Mucosa of descending colon (tissue), 3 donors: ENCODE results near the gene WDR59. TPM values are rescaled to one million over a fixed set of nuclear protein-coding genes. Genes with fewer than 3 reads are reported as not detected.

Source experiments
- ATAC-seq: fragments of 200-7000 bp; cut with Tn5 transposase; one replicate; pipeline ENCODE4 v1.9.1; 2020; ENCODE audit warnings: mild to moderate bottlenecking, moderate library complexity
- DNase-seq, 3 donors: peaks; one replicate each; pipeline ENCODE4 v3.0.0-alpha.2; 2020
- H3K36me3 ChIP-seq: fragments of 200-600 bp; one replicate; pipeline ENCODE4 v1.8.0; 2021; ENCODE audit warnings: low read depth, mild to moderate bottlenecking
- H3K4me1 ChIP-seq: fragments of 200-600 bp; one replicate; pipeline ENCODE4 v1.8.0; 2021; ENCODE audit warnings: low read depth, mild to moderate bottlenecking
- H3K4me3 ChIP-seq: fragments of 200-600 bp; one replicate; pipeline ENCODE4 v1.8.0; 2021; ENCODE audit warnings: mild to moderate bottlenecking
- H3K9me3 ChIP-seq: fragments of 200-600 bp; one replicate; pipeline ENCODE4 v1.8.0; 2021; ENCODE audit warnings: mild to moderate bottlenecking
- intact Hi-C, 2 donors: fragments of 100-400 bp; cut with DNase I in 1 of 2; cut with micrococcal nuclease in 1 of 2; formaldehyde crosslinking; loops; one replicate each; pipeline versions ENCODE4 v1.11.0 to v1.11.1; 2022; cut with DNase I, micrococcal nuclease
- total RNA-seq, 3 donors: library from RNA; stranded (reverse); fragmentation: NEBNext Ultra II Directional in 2 of 3; extraction: Animal tissue kit (Norgen Biotek cat#: 25700) in 2 of 3; gene quantifications; one replicate each; pipeline versions ENCODE4 v1.2.1 to v1.2.4, GENCODE V29; 2021 to 2023
- TF ChIP-seq, protein P1 (sequence below): fragments of 200-600 bp; IDR thresholded peaks from one replicate; pipeline ENCODE4 v1.8.0; 2022; ENCODE audit warnings: antibody characterized with exemption, mild to moderate bottlenecking
- donor health status: DM: no; HTN: no; CAD: no; lungs with moderate emphysema.
- donor health status: DM: no; HTN: no; CAD: no.
- donor health status: DM: no; HTN: yes; CAD: no.

The WDR59 gene
- total RNA-seq, 3 donors from 2014 or later: 47.3 to 74.9 (median 70.1) TPM

DNA sequence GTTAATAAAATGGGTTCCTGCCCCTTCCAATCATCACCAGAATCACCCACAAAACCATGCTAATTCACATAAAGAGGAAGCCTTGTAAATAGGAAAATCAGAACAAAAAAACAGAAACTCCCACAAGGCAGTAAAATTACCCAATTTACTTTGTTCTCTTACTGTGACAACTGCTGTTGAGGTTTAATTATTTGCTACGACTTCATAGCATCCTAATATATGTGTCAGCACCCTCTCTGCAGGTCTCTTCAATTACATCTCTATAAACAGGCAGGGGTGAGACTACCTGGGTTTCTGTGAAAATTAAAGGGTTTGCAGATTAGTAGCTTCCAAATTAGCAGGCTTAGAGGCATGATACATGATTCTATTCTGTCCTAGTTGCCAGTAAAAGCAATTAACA, 2.7 kb downstream of the WDR59 start:
- no peak for ATAC-seq
- Histone ChIP-seq H3K4me3 (no peak overlapping the region), H3K36me3 (no peaks in the 10 kb centered on the region), H3K4me1 (peaks cover 7% of the 10 kb centered on the region), H3K9me3 (no peaks in the 10 kb centered on the region)
- TF ChIP-seq, protein P1, sequence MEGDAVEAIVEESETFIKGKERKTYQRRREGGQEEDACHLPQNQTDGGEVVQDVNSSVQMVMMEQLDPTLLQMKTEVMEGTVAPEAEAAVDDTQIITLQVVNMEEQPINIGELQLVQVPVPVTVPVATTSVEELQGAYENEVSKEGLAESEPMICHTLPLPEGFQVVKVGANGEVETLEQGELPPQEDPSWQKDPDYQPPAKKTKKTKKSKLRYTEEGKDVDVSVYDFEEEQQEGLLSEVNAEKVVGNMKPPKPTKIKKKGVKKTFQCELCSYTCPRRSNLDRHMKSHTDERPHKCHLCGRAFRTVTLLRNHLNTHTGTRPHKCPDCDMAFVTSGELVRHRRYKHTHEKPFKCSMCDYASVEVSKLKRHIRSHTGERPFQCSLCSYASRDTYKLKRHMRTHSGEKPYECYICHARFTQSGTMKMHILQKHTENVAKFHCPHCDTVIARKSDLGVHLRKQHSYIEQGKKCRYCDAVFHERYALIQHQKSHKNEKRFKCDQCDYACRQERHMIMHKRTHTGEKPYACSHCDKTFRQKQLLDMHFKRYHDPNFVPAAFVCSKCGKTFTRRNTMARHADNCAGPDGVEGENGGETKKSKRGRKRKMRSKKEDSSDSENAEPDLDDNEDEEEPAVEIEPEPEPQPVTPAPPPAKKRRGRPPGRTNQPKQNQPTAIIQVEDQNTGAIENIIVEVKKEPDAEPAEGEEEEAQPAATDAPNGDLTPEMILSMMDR: no peak
- DNase-seq: no peak
- intact Hi-C loops: no loop called here

DNA sequence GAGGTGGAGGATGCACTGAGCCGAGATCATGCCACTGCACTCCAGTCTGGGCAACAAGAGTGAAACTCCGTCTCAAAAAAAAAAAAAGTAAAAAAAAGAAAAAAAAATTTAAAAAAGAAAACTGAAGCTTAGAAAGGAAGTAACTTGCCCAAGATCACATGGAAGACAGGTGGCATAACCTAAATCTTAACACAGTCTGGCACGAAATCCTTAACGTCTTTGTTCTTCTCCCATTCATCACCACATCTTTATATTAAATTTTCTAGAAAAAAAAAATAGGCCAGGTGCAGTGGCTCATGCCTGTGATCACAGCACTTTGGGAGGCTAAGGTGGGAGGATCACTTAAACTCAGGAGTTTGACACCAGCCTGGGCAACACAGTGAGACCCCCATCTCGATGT, 9.3 kb downstream of the WDR59 start:
- Histone ChIP-seq H3K4me3 (no peak overlapping the region), H3K4me1 (no peaks in the 10 kb centered on the region), H3K36me3 (no peaks in the 10 kb centered on the region), H3K9me3 (no peaks in the 10 kb centered on the region)
- TF ChIP-seq, protein P1: no peak
- DNase-seq (no peak), ATAC-seq (no peak)
- intact Hi-C loops: no loop called here

DNA sequence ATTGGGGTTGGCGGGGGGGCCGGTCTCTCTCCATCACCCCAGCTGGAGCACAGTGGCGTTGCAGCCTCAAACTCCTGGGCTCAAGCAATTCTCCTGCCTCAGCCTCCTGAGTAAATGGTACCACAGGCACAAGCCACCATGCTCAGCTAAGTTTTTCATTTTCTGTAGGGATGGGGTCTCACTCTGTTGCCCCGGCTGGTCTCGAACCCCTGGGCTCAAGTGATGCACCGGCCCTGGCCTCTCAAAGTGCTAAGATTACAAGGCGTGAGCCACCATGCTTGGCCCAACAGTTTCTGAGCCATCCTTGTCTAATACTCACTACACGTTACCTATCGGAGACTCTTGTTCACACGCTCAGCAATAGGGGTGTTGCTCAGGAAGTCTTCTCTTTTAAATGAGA, 11.6 kb downstream of the WDR59 start:
- Histone ChIP-seq H3K9me3 (no peaks in the 10 kb centered on the region), H3K4me3 (no peak overlapping the region), H3K4me1 (no peaks in the 10 kb centered on the region), H3K36me3 (no peaks in the 10 kb centered on the region)
- TF ChIP-seq, protein P1: no peak
- no peak for DNase-seq
- no peak for ATAC-seq
- intact Hi-C loops: no loop called here

DNA sequence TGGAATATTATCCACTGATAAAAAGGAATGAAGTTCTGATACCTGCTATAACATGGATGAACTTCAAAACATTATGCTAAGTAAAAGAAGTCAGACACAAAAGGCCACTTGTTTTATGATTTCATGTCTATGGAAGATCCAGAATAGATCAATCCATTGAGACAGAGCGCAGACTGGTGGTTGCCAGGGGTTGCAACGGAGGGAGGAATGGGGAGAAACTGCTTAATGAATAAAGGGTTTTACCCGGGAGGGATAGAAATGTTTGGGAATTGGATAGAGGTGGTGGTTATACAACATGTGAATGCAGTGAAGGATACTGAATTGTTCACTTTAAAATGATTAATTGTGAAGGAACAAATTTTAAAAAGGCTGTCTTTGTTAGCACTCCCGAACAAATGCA, 30.2 kb downstream of the WDR59 start:
- ATAC-seq (no peak), DNase-seq (no peak)
- Histone ChIP-seq H3K4me3 (no peak overlapping the region), H3K9me3 (no peaks in the 10 kb centered on the region), H3K36me3 (peaks cover 9% of the 10 kb centered on the region), H3K4me1 (no peaks in the 10 kb centered on the region)
- intact Hi-C loops: no loop called here
- TF ChIP-seq, protein P1: no peak

DNA sequence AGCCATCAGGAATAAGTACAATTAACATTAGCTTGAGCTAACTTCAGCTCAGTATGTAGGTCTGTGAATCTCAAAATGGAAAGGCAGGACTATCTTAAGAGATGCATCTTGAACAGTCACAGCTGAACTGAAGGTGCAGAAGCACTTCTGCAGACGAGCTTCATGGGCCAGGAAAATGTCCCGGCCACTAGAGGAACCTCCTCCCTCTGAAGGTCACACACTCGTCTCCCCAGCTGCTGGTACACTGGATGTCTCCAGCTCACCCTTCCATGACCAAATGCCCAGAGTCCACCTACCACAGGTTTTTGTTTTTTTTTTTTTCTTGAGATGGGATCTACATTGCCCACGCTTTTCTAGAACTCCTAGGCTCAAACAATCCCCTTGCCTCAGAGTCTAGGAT, 33.2 kb downstream of the WDR59 start:
- H3K4me1 ChIP-seq: no peaks in the 10 kb centered on the region
- peaks cover 9% of the 10 kb centered on the region for H3K36me3 ChIP-seq
- no peak overlapping the region for H3K4me3 ChIP-seq
- DNase-seq (no peak), ATAC-seq (no peak)
- intact Hi-C loops: no loop called here
- TF ChIP-seq, protein P1: no peak
- no peaks in the 10 kb centered on the region for H3K9me3 ChIP-seq

DNA sequence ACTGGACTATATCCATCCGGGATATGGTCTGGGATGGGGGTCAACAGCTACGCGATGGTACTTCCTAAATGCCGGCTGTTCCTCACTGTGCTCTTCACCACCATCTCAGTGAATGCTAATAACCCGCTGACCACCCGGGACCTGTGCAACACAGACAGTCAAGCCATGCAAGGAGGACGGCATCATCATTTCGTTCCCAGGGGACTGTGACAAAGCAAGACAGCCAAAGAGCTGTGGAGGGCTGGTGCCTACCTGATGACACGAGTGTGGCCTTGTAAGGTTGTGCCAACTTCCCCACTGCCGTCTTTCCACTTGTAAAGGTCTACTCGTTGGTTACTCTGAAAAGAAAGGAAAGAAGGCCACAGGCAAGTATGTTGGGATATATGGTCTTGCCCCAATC, 33.7 kb downstream of the WDR59 start:
- intact Hi-C loops: no loop called here
- ATAC-seq (no peak), DNase-seq (no peak)
- Histone ChIP-seq H3K4me3 (no peak overlapping the region), H3K9me3 (no peaks in the 10 kb centered on the region), H3K4me1 (no peaks in the 10 kb centered on the region), H3K36me3 (peaks cover 9% of the 10 kb centered on the region)
- TF ChIP-seq, protein P1: no peak
